ENCODE results near the gene SCAF8. TPM values are rescaled to one million over a fixed set of nuclear protein-coding genes. Genes with fewer than 3 reads are reported as not detected.
"Not testable (repeated sequence)": the region's sequence is repeated elsewhere in the genome, so short reads cannot be mapped to it uniquely, and the experiment has no call there.

SCAF8 gene
- total RNA-seq, 1 donor from 2014 or later = 76.7 TPM

GRCh38 chr6:154768280-154768679 is 35.1 kb downstream of the SCAF8 start:
- peaks cover 4% of the 10 kb centered on the region for H3K36me3 Mint-ChIP-seq
- H3K4me3 Mint-ChIP-seq = no peak overlapping the region
- no peak for TF ChIP-seq CTCF (IDR thresholded peaks at IDR 0.05; ENCODE audit: unreplicated experiment)
- H3K9me3 Mint-ChIP-seq = no peaks in the 10 kb centered on the region
- no peak for DNase-seq (ENCODE audit: low spot score in 2 of 2, unreplicated experiment in 2 of 2)
- H3K4me1 Mint-ChIP-seq = peaks cover 38% of the 10 kb centered on the region
- H3K27ac Mint-ChIP-seq = no peak overlapping the region
- H3K27me3 Mint-ChIP-seq (ENCODE audit: low read depth) = no peaks in the 10 kb centered on the region

DNA sequence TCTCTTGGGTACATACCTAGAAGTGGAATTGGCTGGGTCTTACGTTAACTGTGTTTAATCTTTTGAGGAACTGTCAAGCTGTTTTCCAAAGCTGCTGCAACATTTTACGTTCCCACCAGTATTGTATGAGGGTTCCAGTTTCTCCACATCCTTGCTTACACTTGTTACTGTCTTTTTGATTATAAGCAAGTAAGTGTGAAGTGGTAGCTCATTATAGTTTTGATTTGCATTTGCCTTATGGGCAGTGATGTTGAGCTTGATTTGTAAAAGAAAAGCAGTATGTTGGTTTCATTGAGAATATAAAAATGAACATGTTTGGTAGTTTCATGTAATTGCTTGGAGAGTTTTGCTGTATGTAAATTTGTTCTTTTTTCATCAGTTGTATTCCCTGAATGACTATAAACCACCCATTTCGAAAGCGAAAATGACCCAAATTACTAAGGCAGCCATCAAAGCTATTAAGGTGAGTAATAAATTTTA is 40.4 kb downstream of the SCAF8 start:
- no peak overlapping the region for H3K4me3 Mint-ChIP-seq
- H3K27ac Mint-ChIP-seq = no peak overlapping the region
- no peak for TF ChIP-seq CTCF (IDR thresholded peaks at IDR 0.05; ENCODE audit: unreplicated experiment)
- H3K27me3 Mint-ChIP-seq (ENCODE audit: low read depth) = no peaks in the 10 kb centered on the region
- no peaks in the 10 kb centered on the region for H3K9me3 Mint-ChIP-seq
- H3K36me3 Mint-ChIP-seq = peaks cover 16% of the 10 kb centered on the region
- H3K4me1 Mint-ChIP-seq = peaks cover 6% of the 10 kb centered on the region
- DNase-seq (ENCODE audit: low spot score in 2 of 2, unreplicated experiment in 2 of 2) = no peak

DNA sequence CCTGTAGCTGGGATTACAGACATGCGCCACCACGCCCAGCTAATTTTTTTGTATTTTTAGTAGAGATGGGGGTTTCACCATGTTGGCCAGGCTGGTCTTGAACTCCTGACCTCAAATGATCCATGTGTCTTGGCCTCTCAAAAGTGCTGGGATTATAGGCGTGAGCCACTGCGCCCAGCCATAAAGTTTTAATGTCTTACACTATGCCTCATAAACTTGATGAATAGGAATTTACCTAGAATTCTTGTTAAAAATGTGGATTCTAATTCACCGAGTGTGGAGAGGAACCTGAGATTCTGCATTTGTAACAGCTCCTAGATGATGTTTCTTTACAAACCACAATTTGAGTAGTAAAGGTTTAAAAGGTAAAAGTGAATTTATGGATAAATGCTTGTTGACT is 45.9 kb downstream of the SCAF8 start:
- H3K4me3 Mint-ChIP-seq; DNase-seq (ENCODE audit: low spot score in 2 of 2, unreplicated experiment in 2 of 2); H3K9me3 Mint-ChIP-seq; H3K27me3 Mint-ChIP-seq (ENCODE audit: low read depth); H3K4me1 Mint-ChIP-seq: not testable (repeated sequence)
- Mint-ChIP-seq H3K27ac (peak overlapping the region; percentile 56), H3K36me3 (peaks cover 27% of the 10 kb centered on the region)

GRCh38 chr6:154782193-154782592 is 49.0 kb downstream of the SCAF8 start:
- no peak overlapping the region for H3K27ac Mint-ChIP-seq
- H3K4me1 Mint-ChIP-seq = peaks cover 24% of the 10 kb centered on the region
- DNase-seq (ENCODE audit: low spot score in 2 of 2, unreplicated experiment in 2 of 2) = no peak
- no peak overlapping the region for H3K4me3 Mint-ChIP-seq
- H3K36me3 Mint-ChIP-seq = peaks cover 25% of the 10 kb centered on the region
- no peaks in the 10 kb centered on the region for H3K9me3 Mint-ChIP-seq
- no peaks in the 10 kb centered on the region for H3K27me3 Mint-ChIP-seq (ENCODE audit: low read depth)
- TF ChIP-seq CTCF (IDR thresholded peaks at IDR 0.05; ENCODE audit: unreplicated experiment) = no peak

DNA sequence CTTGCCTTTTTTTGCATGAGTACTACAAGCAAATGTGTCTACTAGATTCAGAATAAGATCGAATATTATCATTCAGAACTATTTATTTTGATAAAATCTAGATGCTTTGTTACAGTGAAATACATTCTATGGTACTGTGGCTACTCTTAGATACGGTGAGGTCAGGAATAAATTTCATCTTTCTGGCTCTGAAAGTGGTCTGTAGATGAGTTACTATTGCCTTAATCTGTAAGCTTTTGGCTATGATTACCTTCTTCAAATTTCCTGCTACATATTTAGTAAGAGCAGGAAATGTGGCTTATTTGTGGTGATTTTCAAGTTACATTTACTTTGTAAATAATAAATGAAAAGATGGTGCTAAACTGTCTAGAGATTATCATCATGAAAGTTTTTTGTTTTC is 50.0 kb downstream of the SCAF8 start:
- TF ChIP-seq CTCF (IDR thresholded peaks at IDR 0.05; ENCODE audit: unreplicated experiment) = no peak
- Mint-ChIP-seq H3K36me3 (peaks cover 25% of the 10 kb centered on the region), H3K4me3 (no peak overlapping the region), H3K27ac (no peak overlapping the region), H3K27me3 (ENCODE audit: low read depth) (no peaks in the 10 kb centered on the region), H3K4me1 (peaks cover 18% of the 10 kb centered on the region), H3K9me3 (no peaks in the 10 kb centered on the region)
- no peak for DNase-seq (ENCODE audit: low spot score in 2 of 2, unreplicated experiment in 2 of 2)

- H3K4me1 Mint-ChIP-seq = peaks cover 18% of the 10 kb centered on the region
- no peaks in the 10 kb centered on the region for H3K27me3 Mint-ChIP-seq (ENCODE audit: low read depth)
- no peaks in the 10 kb centered on the region for H3K9me3 Mint-ChIP-seq
- no peak for DNase-seq (ENCODE audit: low spot score in 2 of 2, unreplicated experiment in 2 of 2)
- H3K4me3 Mint-ChIP-seq = no peak overlapping the region
- no peak overlapping the region for H3K27ac Mint-ChIP-seq
- peaks cover 23% of the 10 kb centered on the region for H3K36me3 Mint-ChIP-seq
- no peak for TF ChIP-seq CTCF (IDR thresholded peaks at IDR 0.05; ENCODE audit: unreplicated experiment)
Observed at GRCh38 chr6:154785075-154785474, 51.9 kb downstream of the SCAF8 start.
